H54 (cell line): ENCODE data around the gene ABCG2.

ENCODE experiments used
- DNase-seq: peaks from one replicate; pipeline ENCODE4 v3.0.0; 2011; ENCODE audit warnings: low spot score, mixed read lengths; ENCODE audit not compliant: insufficient read length
- FAIRE-seq: peaks from 3 replicates; lab custom pipeline; 2011; peaks lifted over from hg19 to GRCh38; lab: Jason Lieb, UNC
- POLR2A ChIP-seq: IDR thresholded peaks from 2 replicates; pipeline ENCODE4 v1.6.1; 2011; ENCODE audit warnings: low read depth, mild to moderate bottlenecking, low read length

Gene ABCG2

GRCh38 chr4:88158489-88159228 is at the start of gene ABCG2:
Gene ABCG2, minus strand, starts transcription at chr4:88158639. Its CDS starts 18,644 bp downstream, at chr4:88139995.
- TF ChIP-seq POLR2A, result peak; percentile 14; the same call in 1 of the 2 replicates
- no peak for FAIRE-seq
- DNase-seq, result no peak

GRCh38 chr4:88208156-88208555 is 49.7 kb upstream of the ABCG2 start:
- DNase-seq, result no peak
- no peak for TF ChIP-seq POLR2A
- FAIRE-seq, result no peak

DNA sequence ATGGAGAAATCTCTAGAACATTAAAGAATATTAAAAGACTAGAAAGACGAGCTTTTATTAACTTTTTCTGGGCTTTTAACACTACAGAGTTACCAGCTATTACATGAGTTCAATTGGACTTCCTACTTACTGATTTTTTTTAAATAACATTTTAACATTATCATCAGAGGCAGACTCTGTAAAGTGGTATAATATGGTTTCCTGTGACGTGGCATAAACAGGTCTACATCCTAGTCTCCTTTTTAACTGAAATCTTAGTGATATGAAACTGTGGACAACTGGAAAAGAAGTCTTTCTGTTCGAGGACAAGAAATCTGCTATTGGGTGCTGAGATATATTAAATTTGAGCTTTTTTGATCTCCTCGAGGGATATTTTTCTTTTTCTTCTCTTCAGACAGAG is 48.7 kb upstream of the ABCG2 start:
- no peak for TF ChIP-seq POLR2A
- DNase-seq (no peak), FAIRE-seq (no peak)

DNA sequence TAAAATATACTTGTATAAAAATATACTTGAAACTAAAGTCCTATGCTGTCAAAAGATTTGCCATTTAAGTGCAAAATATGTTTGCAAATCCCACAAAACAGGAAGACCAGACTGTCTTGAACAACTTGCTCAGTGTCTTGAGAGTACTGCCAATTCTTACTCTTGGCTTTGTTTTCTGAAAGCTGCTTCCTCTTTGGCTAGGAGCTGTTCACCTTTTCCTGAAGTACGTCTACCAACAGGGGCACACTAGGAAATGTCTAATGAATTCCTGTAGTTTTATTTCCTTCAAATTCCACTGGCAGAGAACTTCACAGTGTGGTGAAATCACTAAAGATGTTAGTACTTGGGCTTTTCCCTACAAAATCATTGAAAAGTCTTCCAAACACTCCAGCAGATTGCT is 46.4 kb upstream of the ABCG2 start:
- FAIRE-seq, result no peak
- no peak for DNase-seq
- no peak for TF ChIP-seq POLR2A

GRCh38 chr4:88202443-88202842 is 44.0 kb upstream of the ABCG2 start:
- FAIRE-seq (no peak), DNase-seq (no peak)
- no peak for TF ChIP-seq POLR2A

GRCh38 chr4:88200186-88200585 is 41.7 kb upstream of the ABCG2 start:
- FAIRE-seq (no peak), DNase-seq (no peak)
- no peak for TF ChIP-seq POLR2A

DNA sequence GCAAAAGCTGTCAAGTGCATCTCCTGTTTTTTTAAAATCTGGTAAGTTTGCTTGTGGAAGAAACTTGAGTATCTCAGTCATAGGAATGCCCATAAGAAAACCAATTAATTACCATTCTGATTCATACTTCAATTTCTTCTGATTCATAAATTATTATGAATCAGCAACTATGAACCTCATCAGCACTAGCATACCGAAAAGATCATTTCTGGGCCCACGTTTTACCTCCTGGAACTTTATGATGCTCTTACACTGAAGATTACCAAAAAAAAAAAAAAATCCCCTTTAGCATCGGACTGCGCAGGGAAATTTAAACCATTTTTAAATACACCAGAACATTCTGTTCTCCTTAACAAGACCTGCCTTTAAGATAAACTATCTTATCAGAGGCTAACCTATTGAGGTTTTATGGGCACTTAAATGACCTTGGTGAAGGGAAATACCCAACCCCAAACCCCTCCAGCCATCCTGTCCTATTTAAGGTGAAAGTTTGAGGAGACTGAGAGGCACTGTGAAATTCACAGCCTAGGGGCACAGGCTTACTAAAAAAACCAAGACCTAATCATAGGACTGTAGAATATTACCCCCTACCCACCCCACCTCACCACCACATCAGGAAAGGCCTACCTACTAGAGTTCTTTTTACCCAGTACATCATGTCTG is 38.2 kb upstream of the ABCG2 start:
- FAIRE-seq (no peak), DNase-seq (no peak)
- TF ChIP-seq POLR2A, result no peak

GRCh38 chr4:88196013-88196365 is 37.5 kb upstream of the ABCG2 start:
- DNase-seq, result no peak
- TF ChIP-seq POLR2A, result no peak
- FAIRE-seq, result no peak

DNA sequence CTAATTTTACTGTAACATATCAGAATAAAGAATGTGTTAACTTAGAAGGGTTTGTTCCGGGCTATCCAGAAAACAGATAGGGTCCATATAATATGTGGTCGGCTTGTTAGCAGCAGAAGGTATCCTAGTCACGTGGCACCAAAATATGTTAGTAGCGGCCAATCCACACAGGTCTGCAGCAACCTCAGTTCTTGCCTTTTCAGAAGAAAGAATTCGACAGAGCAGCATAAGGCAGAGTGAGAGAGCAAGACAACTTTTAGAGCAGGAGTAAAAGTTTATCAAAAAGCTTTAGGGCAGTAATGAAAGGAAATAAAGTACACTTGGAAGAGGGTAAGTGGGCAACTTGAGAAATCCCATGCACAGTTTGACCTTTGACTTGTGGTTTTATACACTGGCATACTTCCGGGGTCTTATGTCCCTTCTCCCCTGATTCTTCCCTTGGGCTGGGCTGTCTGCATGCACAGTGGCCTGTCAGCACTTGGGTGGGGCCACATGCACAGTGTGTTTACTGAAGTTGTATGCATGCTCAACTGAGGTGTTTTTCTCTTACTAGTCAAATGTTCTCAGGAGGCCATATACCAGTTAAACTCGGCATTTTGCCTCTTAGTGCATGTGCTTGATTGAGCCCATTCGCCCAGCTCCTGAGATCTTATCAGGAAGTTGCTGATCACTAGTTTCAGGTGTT is 37.0 kb upstream of the ABCG2 start:
- no peak for FAIRE-seq
- no peak for TF ChIP-seq POLR2A

DNA sequence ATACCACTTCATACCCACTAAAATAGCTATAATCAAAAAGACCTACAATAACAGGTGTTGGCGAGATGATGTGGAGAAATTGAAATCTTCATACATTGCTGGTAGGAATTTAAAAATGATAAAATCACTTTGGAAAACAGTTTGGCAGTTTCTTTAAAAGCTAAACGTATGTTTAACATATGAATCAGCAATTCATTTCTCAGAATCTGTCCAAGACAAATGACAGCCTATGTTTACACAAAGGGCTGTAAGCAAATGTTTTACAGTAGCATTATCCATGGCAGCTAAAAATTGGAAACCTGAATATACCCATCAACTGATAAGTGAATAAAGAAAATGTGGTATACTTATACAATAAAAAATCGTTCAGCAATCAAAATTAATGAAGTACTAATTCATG is 33.0 kb upstream of the ABCG2 start:
- FAIRE-seq (no peak), DNase-seq (no peak)
- TF ChIP-seq POLR2A, result no peak

More for the DNA sequence above, 37.0 kb upstream of the ABCG2 start:
- no peak for DNase-seq

DNA sequence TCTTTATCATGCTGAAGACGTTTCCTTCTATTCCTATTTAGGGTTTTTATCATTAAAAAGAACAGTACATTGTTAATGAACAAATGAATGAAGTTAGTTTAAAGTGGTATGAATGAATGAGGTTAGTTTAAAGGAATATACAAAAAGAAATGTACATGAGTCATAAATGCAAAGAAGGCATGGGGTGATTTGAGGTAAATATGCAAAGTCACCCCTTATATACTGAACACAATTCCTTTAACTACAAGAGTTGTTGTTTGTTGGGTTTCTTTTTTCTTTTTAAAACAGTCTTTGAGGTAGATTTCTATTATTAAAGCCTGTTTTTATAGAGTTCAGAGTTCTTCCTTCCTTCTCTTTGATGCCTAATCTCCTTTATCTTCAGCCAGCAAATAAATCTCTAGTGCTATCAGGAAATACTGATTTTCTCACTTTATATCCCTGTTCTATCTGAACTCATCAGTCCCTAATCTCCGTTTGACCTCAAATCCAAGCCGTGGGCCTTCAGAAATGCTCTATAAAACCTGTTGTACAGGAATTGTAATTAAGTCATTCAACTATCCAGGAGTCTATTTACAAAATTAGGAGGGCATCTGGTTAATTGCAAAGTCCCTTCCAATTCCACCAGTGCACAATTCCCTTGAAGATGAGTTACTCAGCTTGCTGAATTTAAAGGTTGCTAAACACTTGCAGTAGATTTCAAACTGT is 31.6 kb upstream of the ABCG2 start:
- TF ChIP-seq POLR2A, result no peak
- DNase-seq, result no peak
- no peak for FAIRE-seq

DNA sequence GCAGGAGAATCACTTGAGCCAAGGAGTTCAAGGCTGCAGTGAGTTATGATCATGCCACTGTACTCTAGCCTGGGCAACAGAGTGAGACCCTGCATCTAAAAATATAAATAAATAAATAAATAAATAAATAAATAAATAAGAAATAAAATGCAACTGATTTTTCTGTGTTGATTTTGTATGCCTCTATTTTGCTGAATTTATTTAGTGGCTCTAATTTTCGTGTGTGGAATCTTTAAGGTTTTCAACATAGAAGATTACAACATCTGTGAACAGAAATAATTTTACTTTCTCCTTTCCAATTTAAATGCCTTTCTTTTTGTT is 30.9 kb upstream of the ABCG2 start:
- TF ChIP-seq POLR2A, result no peak
- DNase-seq (no peak), FAIRE-seq (no peak)

GRCh38 chr4:88188738-88189417 is 30.4 kb upstream of the ABCG2 start:
- FAIRE-seq (no peak), DNase-seq (no peak)
- no peak for TF ChIP-seq POLR2A
